Omental fat pad (tissue), 4 donors: ENCODE results near the gene FAM117A. TPM values are rescaled to one million over a fixed set of nuclear protein-coding genes. Genes with fewer than 3 reads are reported as not detected.

Source experiments
- ATAC-seq: fragments of 150-250 bp; one replicate; pipeline ENCODE4 v1.9.1; 2016; ENCODE audit warnings: mild to moderate bottlenecking, moderate library complexity; ENCODE audit not compliant: low FRiP score
- DNase-seq: peaks from one replicate; pipeline ENCODE4 v3.0.0-alpha.2; 2019; ENCODE audit warnings: low spot score
- CTCF ChIP-seq, 3 donors: fragments of 450-650 bp; IDR thresholded peaks; one replicate each; pipeline ENCODE4 v1.5.1; 2016 to 2017; ENCODE audit warnings: antibody characterized with exemption in 3 of 3, mild to moderate bottlenecking in 3 of 3, moderate library complexity in 2 of 3
- total RNA-seq, 4 donors: library from RNA; depleted of rRNA; stranded (reverse); fragments of >200 nt; gene quantifications; one replicate each; pipeline ENCODE4 v1.1.0, GENCODE V29; 2016

Gene FAM117A
- total RNA-seq, 4 donors from 2014 or later, result 4.1 to 15.8 (median 10.7) TPM

GRCh38 chr17:49788478-49789242, 24.7 kb upstream of the FAM117A start, which contains the start of gene KAT7:
KAT7 (plus strand) TSS chr17:49788681; CDS start chr17:49788835, 154 bp downstream.
- ATAC-seq, result peak; percentile 95
- peak; percentile 94 for DNase-seq
- no peak for TF ChIP-seq CTCF (IDR thresholded peaks at IDR 0.05)

- ATAC-seq (no peak), DNase-seq (no peak)
- TF ChIP-seq CTCF (IDR thresholded peaks at IDR 0.05), result no peak
These were observed 24.1 kb upstream of the FAM117A start for GRCh38 chr17:49787884-49788477.

GRCh38 chr17:49784636-49785035, 20.7 kb upstream of the FAM117A start:
- ATAC-seq (peak; percentile 7), DNase-seq (no peak)
- TF ChIP-seq CTCF (IDR thresholded peaks at IDR 0.05), result no peak

DNA sequence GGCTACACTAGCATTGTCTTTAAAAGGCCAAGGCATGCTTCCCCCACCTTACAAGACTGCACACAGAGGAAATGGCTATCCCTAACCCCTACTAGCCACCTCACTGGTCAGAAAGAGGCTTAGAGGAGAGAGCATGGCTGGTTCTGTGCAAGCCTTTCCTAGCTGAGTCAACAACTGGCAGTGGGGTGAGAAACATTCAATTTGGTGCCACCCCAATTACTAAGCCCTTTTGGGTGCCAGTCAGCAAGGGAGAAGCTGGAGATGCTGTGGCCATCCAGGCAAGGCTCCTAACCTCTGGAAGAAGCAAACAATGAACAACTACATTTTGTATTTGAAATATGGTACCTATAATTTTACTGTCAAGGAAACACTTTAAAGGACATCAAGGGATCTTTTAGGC, 19.9 kb upstream of the FAM117A start:
- TF ChIP-seq CTCF (IDR thresholded peaks at IDR 0.05), result no peak
- ATAC-seq, result no peak
- no peak for DNase-seq

DNA sequence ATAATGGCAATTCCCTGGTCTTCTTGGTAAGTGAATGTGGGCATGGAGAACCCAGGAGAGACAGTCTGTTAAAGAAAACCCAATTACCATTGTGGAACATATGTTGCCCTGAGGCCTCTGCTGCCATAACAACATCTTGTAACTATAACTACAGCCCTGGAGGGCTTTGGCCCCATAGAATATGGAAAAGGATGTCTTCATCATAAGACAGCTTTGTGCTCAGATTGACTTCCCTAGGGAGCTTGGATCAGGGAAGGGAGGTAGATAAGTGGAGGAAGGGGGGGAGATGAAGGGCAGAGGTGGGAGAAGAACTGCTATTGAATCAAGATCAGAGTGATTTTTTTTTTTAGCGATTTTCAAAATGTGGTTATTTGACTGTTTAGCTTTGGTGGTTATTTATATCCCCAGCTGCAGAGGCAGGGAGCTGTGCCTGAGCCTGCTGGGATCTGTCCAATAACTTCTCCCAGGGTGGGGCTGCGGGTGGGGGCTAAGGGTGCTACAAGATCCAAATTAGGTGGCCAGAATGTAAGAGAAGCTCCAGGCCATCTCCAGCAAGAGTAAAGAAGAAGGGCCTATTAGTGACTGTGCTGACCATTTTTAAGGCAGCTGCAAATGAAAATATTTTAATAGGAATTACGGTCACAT, 19.3 kb upstream of the FAM117A start:
- ATAC-seq, result no peak
- TF ChIP-seq CTCF (IDR thresholded peaks at IDR 0.05), result no peak
- no peak for DNase-seq

GRCh38 chr17:49779739-49780231, 15.9 kb upstream of the FAM117A start:
- peak; percentile 22 for ATAC-seq
- DNase-seq, result no peak
- TF ChIP-seq CTCF (IDR thresholded peaks at IDR 0.05), result peak in 1 of 3 donors; percentile 35
